GM18498 (cell line): ENCODE measurements around the gene ABHD13.
"Not testable (repeated sequence)": the region's sequence is repeated elsewhere in the genome, so short reads cannot be mapped to it uniquely, and the experiment has no call there.

Experiments
- ATAC-seq: cut with Tn5 transposase; IDR thresholded peaks from one replicate; pipeline ENCODE4 v1.9.1; 2021; ENCODE audit warnings: mild to moderate bottlenecking, moderate library complexity; ENCODE audit not compliant: unreplicated experiment

ABHD13 gene

DNA sequence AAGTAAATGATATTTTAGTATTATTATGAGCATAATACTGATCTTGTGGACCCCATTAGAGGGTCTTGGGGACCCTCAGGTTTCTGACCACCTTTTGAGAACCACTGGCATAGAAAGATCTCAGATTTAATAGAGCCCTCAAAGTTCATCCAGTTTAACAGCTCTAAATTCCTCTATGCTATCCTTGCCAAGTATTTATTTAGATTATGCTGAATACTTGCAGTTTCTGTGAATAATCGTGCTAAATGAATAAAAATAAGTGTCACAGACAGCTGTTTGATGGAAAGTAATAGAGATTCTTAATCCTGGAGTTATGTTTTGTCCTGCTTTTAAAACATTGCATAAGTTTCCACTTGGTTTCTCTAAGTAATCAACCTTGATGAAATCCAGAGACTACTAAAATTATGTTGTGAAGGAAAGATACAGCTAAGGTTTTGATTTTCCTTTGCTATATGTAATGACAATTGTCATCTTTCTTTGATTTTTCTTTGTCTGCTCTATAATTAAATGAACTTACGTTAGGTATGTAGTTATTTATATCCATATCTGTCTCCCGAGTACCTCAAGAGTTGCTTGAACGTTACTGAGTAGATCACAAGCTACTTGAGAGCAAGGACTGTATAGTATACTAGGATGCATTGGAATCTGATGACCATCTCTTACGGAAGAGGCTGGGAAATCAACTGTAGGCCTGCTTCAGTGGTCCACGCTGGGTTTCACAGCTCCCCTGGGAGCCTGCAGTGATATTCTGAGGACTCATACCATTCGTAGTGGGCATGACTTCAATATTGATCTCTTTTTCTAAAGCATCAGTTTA, 5.7 kb downstream of the ABHD13 start:
- no peak for ATAC-seq

DNA sequence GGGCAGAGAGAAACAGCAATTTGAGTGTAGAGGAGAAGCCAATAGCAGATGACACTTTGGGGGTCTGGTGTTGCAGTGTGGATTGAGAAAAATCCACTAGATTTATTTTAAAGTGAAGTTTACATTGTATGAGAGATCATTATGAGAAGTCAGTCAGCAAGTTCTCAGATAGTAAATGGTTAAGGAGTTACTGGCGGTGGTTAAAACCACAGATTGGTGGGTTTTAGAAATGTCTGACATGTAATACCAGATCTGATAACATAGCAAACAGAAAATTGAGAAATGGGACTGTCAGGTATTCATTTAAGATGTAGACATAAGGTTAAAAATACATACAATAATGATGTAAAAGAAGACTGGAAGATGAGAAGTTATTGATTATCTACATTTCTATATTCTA, 7.2 kb downstream of the ABHD13 start:
- peak; percentile 63 for ATAC-seq

DNA sequence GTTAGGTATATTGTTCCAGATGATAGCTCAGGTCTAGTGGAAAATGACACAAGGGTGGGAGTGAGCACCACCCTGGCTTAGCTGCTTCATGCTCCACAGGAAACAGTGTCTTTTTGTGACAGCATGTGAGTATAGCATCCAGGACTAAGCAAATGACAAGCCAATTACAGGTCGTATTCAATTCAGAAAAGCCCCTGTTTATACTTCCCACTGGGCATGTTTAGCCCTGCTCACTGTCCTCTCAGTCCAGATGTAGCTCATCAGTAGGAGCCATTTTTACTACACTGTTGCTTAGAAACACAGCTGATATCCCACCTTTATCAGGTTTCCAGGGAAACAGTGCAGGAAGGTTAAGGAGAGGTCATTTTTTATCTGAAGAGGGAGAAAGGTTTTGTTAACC, 8.0 kb downstream of the ABHD13 start:
- peak; percentile 36 for ATAC-seq

DNA sequence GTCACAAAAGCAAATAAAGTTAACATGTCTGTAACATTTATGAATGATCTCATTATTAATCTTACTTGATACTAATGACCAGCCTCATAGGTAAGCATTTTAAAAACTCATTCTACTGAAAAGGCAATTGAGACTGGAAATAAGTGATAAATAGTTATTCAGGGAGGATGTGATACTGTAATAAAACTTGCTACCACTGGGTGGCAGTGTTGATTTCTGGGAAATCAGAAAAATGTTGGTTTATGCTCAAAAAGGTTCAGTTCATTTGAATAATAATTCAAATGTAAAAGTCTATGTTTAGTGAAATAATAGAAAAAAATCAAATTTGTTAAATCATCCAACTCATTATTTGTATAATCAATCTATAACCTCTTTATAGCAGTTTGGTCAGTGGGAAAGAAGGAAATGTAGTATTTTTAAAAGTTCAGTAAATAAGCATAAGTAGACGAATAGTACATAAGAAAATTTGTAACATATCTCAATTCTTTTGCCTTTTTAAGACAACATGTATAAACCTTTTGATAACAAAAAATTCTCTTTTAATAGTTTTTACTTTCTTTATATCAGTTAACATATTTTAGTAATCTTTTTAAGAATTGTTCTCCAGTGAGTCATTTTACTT, 9.6 kb downstream of the ABHD13 start:
- ATAC-seq = no peak

- ATAC-seq = no peak
Measured at GRCh38 chr13:108230377-108230776, 12.2 kb downstream of the ABHD13 start.

- ATAC-seq = peak; percentile 70
Measured at GRCh38 chr13:108249150-108249549, 31.0 kb downstream of the ABHD13 start.

- no peak for ATAC-seq
Measured at GRCh38 chr13:108257248-108257647, 39.1 kb downstream of the ABHD13 start.

- no peak for ATAC-seq
Measured at GRCh38 chr13:108263621-108264355, 45.6 kb downstream of the ABHD13 start.

DNA sequence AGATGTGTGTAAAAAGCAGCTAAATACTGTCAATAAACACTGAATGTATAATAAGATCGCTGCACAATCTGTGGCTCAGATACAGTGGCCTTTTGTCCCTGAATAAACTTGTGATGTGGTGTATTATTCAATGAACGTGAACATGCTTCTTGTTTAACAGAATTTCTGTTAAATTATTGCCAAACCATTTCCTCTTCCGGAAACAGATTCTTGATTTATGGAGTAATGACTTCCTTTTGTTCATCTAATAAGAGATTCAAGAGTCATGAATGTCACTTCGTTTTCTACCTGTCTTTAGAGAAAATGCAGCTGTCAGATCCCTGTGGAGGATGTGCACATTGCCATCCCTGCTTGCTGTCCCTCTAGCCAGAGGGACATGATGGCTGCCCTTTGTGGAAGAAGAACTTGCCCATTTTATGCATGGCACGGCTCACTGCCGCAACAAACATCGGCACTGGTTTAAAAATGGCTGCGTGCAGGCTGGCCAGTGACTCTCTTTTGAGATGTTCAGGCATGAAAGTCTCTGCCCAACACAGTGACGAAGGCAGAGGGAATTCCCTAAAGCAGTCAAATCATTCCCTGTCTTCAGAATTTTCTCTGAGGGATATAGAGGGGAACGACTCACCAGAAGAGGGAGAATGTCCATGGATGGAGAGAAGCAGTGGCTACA, 48.3 kb downstream of the ABHD13 start:
- no peak for ATAC-seq

- ATAC-seq = no peak
Measured at GRCh38 chr13:108267347-108267746, 49.2 kb downstream of the ABHD13 start.

DNA sequence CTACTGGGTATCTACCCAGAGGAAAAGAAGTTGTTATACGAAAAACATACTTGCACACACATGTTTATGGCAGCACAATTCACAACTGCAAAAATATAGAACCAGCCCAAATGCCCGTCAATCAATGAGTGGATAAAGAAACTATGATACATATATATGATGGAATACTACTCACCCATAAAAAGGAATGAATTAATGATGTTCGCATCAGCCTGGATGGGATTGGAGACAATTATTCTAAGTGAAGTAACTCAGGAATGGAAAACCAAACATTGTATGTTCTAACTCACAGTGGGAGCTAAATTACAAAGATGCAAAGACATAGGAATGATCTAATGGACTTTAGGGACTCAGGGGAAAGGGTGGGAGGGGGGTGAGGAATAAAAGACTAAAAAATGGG, 49.7 kb downstream of the ABHD13 start:
- not testable (repeated sequence) for ATAC-seq

DNA sequence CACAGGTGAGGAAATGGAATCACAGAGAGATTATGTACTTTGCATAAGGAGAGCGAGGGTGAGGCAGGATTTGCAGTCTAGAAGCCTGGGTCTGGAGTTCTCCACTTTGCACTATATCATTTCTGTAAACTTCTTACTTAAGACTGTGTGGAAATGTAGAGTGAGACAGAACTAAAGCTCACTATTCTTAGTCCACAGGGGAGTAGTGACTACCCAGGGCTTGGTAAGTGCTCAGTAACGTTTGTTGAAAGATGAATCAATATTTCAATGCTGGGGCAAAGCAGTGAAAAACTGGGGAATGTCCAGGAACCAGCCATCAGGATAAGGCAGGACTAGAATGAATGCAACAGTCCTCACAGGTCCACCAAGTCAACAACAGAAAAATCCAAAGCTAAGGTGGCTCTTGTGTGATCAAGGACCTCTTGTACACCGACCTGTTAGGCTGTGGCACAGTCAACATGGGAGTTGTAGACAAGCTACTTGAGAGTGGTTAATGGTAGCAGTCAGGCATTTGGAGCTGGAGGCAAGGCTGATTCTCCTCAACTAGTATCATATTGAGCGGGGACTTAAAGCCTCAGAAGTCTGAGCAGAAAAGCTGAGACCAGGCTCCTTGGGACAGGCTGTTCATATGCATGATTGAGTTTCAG, 50.4 kb downstream of the ABHD13 start:
- ATAC-seq = no peak

- ATAC-seq = peak; percentile 73
Measured at GRCh38 chr13:108269601-108270328, 51.6 kb downstream of the ABHD13 start, which contains the start of gene TNFSF13B. TSS of gene TNFSF13B (plus strand) at chr13:108269718. CDS start at chr13:108269896, 178 bp downstream.

DNA sequence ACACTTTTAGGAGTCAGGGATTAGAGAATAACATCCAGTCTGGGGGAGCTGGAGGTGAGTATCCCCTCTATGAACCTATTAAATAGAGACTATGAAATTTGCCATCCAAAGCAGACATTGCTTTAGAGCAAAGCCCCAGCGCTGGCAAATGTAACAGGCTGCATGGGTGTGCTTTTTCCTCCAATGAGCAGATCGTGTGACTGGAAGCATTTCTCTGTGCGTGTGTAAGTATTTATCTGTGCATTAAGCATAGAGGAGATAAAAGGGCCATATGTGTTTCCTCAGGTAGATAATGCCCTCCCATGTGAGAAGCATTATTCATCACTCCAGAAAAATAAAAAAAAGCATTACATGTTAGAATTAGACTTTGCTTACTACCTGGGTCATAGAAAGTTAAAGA, 52.2 kb downstream of the ABHD13 start:
- peak; percentile 22 for ATAC-seq

DNA sequence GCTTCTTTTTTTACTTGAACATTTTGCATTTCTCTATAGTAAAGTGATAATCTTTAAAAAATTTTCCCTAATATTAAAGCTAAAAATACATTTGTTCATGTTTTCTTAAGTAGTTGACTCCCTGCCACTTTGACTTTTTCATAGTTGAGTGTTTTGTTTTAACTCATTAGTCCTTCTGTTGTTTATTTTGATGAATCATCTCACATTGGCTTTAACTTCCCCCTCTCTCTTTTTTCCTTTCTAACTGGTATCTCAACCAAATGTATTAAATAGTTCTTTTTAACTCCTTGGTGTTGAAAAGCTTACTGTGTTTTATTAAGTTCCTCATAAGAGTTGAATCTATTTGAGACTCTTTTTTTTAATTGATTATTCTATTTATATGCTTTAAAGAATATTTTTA, 54.1 kb downstream of the ABHD13 start:
- no peak for ATAC-seq

GRCh38 chr13:108273429-108274118, 55.4 kb downstream of the ABHD13 start:
- ATAC-seq = no peak

- no peak for ATAC-seq
Measured at GRCh38 chr13:108274718-108275117, 56.5 kb downstream of the ABHD13 start.

DNA sequence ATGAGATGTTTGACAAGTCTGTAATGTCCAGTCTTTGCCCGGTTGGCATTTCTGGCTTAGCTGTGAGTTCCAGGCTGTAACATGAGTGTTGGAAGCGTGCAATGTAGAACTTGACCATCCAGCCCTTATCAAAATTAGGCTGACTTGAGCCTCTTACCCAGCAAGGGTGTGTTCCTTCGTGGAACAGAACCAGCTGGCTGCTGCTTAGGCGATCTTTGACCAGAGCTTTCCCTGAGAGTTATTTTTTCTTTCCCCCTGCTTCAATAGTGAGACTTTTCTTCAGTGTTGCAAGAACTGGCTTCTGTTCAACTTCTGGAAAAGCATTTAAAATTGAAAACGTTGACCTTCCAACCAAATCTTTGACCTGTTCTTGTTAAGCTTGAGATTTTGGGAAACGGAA, 57.9 kb downstream of the ABHD13 start:
- no peak for ATAC-seq

GRCh38 chr13:108278466-108278865, 60.3 kb downstream of the ABHD13 start:
- ATAC-seq = no peak
